GM19239 (cell line): ENCODE measurements around the gene UPK1A.

Experiments
- DNase-seq: peaks from one replicate; pipeline ENCODE4 v3.0.0; 2011; ENCODE audit warnings: low spot score; ENCODE audit not compliant: insufficient read length
- FAIRE-seq: peaks from 2 replicates; lab custom pipeline; 2011; peaks lifted over from hg19 to GRCh38; lab: Jason Lieb, UNC

UPK1A gene

GRCh38 chr19:35666251-35666913, at the start of gene UPK1A:
UPK1A (plus strand) TSS chr19:35666517; CDS start chr19:35666813, 296 bp downstream.
- no peak for DNase-seq
- no peak for FAIRE-seq

GRCh38 chr19:35618857-35619256, 47.5 kb upstream of the UPK1A start:
- no peak for DNase-seq
- no peak for FAIRE-seq

DNA sequence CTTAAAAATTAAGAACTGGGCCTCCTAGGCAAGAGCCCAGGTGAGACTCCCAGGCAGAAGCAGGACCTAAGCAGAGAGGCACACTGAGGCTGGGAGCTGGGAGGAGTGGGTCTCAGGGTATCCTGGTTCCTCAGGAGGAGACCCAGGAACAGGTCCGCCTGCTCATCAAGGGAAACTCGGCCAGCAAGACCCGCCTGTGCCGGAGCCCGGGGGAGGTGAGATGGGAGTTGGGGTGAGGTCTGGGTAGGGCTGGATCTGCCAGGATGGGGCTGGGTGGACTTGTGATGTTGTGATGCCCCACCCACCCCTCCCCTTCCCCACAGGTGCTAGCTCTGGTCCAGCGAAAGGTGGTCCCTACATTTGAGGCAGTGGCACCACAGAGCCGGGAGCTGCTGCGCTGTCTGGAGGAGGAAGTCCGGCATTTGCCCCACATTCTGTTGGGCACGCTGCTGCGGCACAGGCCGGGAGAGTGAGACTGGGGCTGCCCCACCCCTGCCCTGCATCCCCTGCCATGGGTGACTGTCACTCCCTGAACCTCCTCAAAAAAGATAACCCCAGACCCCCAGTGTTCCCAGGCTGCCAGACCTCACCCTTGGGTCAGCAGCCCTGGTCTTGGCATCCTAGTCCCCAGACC, 46.9 kb upstream of the UPK1A start:
- FAIRE-seq (no peak), DNase-seq (no peak)

DNA sequence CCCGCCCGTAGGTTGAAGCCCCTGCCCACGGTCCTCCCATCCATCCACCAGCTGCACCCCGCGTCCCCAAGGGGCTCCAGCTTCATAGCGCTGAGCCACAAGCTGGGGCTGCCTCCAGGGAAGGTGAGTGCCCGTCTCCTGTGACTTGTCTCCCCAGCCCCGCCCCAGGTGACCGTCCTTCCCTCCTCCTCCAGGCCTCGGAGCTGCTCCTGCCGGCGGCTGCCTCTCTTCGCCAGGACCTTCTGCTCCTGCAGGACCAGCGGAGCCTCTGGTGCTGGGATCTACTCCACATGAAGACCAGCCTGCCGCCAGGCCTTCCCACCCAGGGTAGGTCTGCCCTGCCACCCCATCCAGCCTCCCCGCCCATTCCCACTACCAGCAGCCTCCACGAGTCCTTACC, 46.3 kb upstream of the UPK1A start:
- FAIRE-seq = no peak
- DNase-seq = no peak

- no peak for DNase-seq
- no peak for FAIRE-seq
Measured at GRCh38 chr19:35621708-35622107, 44.6 kb upstream of the UPK1A start.

DNA sequence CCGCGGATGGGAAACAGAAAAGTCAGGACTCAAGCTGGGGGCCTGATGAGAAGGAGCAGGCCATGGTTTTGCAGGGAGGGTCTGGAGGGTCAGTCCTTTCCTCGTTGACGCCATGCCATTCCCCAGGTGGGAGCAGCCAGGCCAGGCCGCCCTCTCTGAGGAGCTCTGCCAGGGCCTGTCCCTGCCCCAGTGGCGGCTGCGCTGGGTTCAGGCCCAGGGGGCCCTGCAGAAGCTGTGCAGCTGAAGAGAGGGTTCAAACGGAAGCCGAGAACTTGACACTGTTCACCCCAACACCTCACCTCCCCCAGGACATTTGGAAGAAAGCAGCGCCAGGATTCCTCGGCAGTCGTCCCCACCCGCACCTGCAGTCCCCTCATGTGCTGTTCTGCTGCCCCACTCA, 43.6 kb upstream of the UPK1A start:
- DNase-seq = no peak
- no peak for FAIRE-seq

GRCh38 chr19:35623327-35624010, 42.8 kb upstream of the UPK1A start:
- no peak for DNase-seq
- FAIRE-seq = no peak

GRCh38 chr19:35628264-35628564, 38.1 kb upstream of the UPK1A start:
- FAIRE-seq = no peak
- no peak for DNase-seq

DNA sequence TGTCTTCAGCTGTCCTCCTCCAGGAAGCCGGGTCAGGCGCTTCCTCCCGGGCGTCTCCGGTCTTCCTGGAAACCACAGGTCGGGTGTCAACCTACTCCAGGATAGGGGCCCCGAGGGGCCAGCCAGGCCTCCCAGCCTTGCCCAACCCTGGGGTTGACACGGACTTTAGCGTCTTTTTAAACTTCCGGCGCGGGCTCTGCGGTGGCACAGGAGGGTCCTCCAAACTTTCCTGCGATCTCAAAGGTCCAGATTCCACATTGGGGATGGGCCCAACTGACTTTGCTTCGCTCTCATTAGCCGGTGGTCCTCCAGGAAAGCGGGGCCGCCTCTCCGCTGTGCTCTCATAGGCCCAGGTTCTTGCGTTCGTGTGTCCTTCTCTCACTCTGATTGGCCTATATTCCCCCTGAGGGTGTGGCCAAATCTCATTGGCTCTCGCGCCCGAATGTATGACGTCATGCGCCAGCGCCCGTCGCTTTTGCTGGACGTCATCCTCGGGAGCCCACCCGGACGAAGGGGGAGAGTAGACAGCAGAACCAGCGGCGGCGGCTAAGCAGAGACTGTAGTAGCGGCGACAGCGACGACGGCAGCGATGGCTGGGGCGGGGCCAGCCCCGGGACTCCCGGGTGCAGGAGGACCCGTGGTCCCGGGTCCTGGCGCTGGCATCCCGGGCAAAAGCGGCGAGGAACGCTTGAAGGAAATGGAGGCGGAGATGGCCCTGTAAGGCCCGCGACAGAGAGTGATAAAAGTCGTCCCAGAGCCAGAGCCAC, 37.6 kb upstream of the UPK1A start, which contains the start of gene RBM42:
TSS of gene RBM42 (plus strand) at position 472 of the 767 bp plus-strand sequence. CDS start at position 590, 118 bp downstream.
- peak; percentile 99 for FAIRE-seq
- peak; percentile 99 for DNase-seq

DNA sequence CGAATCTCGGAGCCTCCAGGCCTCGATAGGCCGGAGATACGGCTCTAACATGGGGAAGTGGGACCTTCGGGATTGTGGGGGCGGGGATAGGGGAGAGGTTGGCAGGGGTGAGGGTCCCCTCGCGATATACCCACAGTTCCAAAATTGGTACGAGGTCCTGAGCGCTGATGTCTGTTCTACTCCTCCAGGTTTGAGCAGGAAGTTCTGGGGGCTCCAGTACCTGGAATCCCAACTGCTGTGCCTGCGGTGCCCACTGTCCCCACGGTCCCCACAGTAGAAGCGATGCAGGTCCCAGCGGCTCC, 37.0 kb upstream of the UPK1A start:
- FAIRE-seq (no peak), DNase-seq (no peak)

- DNase-seq (no peak), FAIRE-seq (no peak)
Measured at GRCh38 chr19:35633727-35634440, 32.4 kb upstream of the UPK1A start.

DNA sequence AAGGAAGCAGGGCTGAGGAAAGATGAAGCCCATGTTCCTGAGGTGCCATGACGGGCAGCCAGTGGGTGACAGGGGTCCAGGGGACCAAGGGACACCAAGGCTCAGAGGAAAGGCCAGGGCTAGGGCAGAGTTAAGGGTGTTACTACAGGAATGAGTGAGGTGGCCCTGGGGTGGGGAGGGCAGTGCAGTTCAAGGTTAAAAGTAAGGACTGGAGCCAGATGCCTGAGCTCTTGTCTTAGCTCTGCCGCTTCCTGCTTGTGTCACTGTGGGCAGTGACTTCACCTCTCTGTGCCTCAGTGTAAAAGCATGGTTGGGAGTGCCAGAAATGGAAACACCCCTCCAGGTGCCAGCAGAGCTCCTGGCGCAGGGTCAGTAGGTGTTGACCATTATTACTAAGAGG, 29.7 kb upstream of the UPK1A start:
- FAIRE-seq (no peak), DNase-seq (no peak)

DNA sequence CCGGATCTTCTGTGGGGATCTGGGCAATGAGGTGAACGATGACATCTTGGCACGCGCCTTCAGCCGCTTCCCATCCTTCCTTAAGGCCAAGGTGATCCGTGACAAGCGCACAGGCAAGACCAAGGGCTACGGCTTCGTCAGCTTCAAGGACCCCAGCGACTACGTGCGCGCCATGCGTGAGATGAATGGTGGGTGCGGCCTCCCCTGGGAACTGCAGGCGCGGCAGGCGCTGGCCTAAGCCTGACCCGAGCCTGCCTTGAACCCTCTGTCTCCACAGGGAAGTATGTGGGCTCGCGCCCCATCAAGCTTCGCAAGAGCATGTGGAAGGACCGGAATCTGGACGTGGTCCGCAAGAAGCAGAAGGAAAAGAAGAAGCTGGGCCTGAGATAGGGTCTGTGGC, 29.2 kb upstream of the UPK1A start:
- FAIRE-seq = no peak

GRCh38 chr19:35639321-35639639, 27.0 kb upstream of the UPK1A start:
- FAIRE-seq (no peak), DNase-seq (no peak)

More for the DNA sequence above, 29.2 kb upstream of the UPK1A start:
- no peak for DNase-seq

DNA sequence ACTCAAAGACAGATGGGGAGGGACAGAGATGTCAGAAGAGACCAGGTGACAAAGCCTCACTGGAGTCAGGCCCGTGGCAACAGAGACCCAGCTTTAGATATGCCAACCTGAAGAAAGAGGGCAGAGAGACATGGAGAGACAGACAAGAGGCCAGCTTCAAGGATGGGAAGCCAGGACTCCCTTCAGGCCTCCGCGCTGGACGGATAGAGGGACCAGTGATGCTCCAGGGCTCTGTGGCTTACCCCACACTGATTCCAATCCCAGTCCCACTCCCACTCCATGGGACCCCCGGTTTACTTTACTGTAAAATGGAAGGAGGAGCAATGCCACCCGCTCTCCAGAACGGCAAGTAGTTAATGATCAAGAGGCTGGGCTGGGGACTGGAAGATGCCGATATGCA, 26.5 kb upstream of the UPK1A start:
- FAIRE-seq (no peak), DNase-seq (no peak)

DNA sequence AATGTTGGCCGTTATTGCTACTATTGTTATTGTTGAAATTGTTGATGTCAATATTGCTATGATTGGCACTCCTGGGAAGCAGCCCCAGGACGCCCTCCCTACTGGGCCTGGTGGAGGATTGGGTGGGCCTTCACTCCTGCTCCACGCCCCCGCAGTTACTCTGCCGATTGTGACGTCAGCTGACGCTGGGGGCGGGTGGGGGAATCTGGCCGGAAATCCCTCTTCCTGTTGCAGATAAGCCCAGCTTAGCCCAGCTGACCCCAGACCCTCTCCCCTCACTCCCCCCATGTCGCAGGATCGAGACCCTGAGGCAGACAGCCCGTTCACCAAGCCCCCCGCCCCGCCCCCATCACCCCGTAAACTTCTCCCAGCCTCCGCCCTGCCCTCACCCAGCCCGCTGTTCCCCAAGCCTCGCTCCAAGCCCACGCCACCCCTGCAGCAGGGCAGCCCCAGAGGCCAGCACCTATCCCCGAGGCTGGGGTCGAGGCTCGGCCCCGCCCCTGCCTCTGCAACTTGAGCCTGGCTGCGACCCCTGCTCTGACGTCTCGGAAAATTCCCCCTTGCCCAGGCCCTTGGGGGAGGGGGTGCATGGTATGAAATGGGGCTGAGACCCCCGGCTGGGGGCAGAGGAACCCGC, 24.7 kb upstream of the UPK1A start, which contains the start of gene ETV2:
TSS of gene ETV2 (plus strand) at position 231 of the 637 bp plus-strand sequence. CDS start 716 bp downstream, outside the sequence.
- FAIRE-seq = no peak
- DNase-seq = no peak

- no peak for DNase-seq
- no peak for FAIRE-seq
Measured at GRCh38 chr19:35642312-35642711, 24.0 kb upstream of the UPK1A start.

GRCh38 chr19:35642798-35643254, 23.5 kb upstream of the UPK1A start:
- FAIRE-seq (no peak), DNase-seq (no peak)

DNA sequence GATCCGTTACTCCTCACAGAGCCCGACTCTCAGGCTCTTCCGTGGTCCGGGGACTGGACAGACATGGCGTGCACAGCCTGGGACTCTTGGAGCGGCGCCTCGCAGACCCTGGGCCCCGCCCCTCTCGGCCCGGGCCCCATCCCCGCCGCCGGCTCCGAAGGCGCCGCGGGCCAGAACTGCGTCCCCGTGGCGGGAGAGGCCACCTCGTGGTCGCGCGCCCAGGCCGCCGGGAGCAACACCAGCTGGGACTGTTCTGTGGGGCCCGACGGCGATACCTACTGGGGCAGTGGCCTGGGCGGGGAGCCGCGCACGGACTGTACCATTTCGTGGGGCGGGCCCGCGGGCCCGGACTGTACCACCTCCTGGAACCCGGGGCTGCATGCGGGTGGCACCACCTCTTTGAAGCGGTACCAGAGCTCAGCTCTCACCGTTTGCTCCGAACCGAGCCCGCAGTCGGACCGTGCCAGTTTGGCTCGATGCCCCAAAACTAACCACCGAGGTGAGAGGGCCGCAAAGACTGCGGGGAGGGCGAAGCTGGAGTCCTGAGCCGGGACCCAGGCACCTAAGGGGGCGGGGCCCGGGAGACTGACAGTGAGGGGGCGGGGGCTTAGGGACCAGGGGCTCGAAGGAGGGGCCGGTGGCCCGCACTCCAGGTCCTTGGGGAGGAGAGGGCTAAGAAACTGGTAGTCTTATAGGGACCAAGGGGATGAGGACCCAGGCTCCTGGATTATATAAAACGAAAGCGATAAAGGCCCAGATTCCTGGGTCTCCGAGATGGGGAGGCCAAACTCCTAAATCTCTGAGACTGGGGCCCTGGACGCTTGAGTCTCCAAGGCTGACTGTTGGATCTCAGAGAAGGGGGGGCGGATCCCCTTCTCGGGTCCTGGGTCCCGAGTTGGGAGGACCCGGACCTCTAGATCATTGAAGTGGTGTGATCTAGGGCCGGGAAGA, 22.8 kb upstream of the UPK1A start:
- DNase-seq (peak; percentile 86), FAIRE-seq (peak; percentile 87)
